GM21529 (cell line): Measurements from ENCODE around the gene BMP6.

ENCODE experiments used
- ATAC-seq: cut with Tn5 transposase; IDR thresholded peaks from one replicate; pipeline ENCODE4 v1.9.1; 2021; ENCODE audit not compliant: unreplicated experiment

BMP6 gene

DNA sequence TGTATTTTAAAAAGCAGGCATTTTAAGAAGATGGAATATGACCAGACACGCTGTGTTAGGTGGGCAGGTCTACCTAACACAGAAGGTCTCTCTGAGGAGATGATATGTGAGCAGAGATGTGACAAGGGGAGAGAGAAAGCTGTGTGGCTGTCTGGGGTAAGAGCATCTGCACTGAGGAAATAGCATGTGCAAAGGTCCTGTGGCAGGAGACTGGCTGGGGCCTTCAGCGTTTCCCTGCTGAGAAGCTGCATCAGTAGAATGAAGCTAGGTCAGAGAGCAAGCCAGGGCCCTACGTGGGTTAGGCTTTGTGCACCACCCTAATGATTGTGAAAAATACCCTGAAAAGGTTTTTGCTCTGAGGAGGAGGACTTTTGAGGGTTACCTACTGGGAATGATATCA lies 97.7 kb downstream of the BMP6 start:
- ATAC-seq, result no peak

DNA sequence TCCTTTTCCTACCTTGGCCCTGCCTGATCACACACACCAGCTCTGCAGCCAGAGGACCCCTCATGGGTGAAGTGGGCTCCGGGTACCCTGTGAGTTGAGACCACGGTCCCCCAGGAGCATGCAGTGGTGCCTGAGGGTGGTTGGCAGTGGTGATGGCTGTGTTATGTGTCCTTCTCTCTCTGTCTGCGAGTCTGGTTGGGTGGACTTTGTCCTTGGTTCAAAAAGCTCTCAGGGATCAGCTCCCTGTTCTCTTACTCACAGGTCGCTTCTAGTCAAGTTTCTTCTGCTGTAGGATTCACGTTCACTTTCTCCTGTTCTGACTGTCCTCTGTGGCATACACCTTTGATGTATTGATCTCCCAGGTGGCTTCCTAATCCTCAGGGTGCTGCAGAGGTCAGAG lies 100.1 kb downstream of the BMP6 start:
- no peak for ATAC-seq

DNA sequence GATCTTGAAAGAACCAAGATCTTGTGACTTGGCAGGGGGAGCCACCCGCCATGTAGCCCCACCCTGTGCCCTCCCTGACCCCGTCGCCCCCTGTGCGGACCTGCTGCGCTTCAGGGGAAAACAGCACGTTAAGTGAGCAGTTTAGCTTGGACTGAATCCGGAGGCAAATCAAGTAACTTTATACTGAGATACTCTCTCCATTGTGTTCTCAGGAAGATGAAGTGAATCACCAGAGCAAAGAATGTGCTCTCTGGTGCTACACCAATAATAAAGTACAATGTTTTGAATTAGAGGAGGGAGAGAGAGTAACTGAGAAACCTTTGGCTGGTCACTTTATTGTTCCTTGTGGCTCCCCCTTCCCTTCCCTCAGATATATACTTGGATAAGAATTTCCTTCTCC lies 101.2 kb downstream of the BMP6 start:
- no peak for ATAC-seq

DNA sequence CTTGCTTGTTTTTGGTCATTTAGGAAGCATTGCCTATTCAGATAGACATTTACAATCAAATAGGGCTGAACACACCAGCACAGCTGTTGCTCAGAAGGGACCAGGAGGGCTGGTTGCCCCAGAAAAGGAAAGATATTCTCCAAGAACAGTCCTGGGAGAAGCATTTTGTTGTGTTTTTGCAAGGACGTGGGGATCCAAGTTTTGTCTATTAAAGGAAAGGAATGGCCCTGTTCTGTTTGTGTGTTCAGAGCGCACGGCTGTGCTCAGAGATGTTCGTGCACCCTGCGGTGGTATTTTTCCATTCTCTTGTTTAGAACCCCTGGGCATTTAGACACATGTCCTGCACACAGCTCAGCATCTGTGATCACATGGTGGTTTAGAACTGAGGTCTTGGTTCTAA lies 102.2 kb downstream of the BMP6 start:
- ATAC-seq, result no peak

DNA sequence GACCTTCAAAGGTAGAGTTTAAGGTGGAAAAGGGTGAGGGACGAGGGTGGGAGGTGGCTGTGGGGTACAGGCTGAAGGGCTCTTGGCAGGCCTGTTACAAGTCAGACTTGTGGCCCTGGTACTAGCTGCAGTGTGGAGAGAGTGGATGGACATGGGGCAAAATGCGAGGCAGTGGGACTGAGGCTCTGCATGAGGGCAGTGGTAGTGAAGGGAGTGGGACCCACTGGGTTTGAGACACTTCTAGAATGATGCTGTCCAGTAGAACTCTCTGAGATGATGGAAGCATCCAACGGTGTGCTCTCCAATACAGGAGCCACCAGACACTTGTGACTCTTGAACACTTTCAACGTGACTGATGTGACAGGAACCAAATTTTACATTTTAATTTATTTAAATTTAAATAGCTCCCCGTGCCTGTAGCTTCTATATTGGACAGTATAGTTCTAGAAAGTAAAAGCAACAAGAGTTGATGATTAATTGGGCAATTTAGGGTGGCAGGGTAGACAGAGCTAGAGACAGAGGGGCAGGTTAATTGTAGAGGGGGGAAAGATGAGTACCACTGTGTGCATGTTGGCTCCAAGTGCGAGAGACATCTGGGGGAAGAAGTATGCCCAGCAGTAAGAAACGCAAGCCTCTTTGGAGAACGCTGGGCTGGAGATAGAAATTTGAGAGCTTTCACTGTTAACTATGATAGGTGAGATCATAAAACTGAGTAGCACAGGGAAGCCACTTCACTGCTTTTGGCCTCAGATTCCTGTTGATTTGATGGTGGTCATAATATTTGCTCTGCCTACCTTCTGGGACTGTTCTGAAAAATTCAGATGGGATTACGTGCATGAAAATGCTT lies 107.2 kb downstream of the BMP6 start:
- ATAC-seq, result no peak

DNA sequence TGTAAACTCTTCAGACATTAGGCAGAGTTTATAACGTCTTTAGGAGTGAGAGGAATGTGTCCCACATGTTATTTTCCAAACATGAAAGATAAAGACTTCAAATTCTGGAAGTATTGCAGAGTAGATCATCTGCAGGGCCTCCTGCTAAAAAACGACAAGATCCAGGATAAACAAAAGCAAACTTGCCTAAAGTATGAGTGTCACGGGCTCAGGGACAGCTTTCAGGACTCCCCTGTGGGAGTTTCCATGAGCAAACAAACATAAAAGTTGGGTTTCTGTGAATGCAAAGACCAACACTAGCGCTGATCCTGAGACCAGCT lies 107.8 kb downstream of the BMP6 start:
- no peak for ATAC-seq

DNA sequence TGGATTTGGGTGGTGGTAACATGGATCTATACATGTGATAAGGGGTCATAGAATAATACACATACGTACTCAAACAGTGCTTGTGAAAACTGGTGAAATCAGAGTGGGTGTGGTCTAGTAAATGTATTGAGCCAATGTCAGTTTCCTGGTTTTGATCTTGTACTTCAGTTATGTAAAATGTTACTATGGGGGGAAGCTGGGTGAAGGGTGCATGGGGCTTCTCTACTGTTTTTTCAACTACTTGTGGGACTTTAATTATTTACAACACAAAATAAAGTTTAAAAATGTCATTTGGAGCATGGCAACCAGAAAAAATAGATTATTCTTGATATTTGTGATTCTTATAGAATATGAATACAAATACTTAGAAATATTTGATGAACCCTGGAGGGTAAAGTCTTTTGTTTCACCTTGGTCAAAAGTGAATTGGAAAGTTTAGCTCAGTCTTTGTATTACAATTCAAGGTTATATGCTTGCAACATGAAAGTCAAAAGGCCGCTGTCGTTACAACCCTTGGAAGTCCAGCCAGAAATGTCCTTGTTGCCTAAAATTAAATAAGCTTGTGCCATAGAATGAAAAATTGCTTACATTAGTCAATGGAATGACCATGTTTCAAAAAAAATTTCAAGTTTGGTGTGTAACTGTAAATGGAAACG lies 110.6 kb downstream of the BMP6 start:
- ATAC-seq, result no peak

DNA sequence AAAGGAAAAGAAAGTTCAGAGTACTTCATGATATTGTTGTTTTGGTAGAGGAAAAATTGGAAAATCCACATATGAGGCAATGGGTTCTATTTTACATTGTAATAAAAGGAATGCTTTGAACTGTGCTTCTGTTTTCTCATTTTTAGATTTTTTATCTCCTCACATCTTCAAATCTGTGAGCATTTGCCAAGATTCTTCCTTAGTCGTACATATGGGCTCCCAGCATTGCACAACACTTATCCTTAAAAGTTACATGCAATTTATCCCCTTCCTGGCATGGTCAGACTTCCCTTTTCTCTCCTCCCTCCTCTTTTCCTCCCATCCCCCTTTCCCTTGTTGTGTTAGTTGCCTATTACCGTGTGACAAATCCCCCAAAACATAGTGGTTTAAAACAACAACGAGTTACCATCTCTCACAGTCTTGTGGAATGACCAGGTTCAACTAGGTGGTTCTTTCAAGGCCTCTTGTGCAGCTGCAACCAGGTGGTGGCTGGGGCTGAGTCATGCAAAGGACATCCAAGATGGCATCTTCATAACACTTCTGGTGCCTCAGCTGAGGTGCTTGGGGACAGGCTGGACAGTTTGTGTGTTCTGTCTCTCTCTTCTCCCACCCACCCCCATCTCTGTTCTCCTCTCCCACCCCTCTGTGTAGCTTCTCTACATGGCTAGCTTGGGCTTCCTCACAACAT lies 116.0 kb downstream of the BMP6 start:
- no peak for ATAC-seq

DNA sequence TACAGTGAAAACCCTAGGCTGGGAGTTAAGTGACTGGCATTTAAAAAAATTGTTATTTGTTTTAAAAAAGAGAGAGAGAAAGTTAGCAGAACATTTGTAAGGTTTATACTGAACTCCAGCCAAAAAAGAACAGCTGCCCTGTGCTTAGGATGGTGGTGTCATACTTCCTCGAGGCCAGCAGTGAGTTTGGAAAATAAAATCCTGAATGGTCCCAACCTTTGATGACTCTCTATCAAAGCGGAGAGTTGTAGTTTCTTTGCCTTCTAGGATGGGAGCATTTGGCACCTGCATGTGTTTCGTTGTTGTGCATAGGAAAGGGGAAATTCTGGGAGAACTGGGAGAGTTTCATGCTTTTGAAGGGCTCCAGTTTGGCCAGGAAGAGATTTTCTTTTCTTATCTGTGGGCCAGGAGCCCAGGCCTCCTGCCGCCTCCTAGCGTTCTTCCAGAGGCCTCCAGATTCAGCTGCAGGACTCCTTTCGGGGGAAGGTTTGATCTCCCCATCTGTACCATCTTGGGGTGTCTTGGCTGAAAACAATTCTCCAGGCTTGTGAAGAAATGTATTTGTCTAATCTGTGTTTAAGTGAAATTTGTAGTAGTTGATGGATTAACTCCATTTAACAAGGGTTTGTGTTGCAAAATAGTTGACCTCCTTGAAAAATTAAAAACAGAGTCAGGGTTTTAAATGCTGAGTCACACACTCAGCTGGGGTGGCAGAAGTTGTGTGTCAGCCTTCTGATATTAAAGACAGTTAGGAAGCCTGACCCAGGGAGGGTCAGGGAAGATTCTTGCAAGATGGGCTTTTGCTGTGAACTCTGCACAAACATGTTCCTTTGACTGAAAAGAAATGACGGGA lies 121.3 kb downstream of the BMP6 start:
- no peak for ATAC-seq

DNA sequence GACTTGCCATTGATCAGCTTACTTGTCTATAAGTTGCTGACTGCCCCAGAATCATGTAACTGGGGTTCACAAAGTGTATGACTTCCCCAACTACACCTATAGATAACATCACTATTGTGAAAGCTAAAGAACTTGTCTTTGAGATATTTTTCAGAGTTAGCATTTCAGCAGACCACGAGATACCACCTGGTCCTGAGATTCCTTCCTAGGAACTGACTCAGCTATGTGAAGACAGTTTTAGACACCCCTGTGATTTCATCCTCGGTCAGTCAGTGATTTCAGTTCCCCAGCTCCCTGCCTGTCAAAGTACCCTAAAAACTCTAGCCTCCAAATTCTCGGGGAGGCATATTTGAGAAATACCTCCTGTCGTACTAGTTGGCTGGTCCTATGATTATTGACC lies 122.3 kb downstream of the BMP6 start:
- ATAC-seq, result no peak

DNA sequence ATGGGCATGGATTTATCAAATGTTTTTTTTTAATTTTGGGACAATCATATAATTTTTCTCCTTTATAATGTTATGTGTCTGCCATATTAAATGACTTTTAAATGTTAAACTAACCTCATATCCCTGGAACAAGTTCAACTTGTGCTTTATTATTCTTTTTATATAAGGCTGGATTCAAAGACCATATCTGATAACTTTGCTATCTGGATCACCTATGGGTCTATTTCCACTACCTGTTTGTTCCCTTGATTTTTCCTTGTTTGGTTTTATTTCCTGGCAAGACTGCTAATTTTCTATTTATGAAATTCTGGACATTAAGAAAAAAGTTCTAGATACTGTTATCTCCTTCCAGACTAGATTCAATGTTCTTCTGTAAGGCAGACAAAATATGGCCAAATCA lies 125.9 kb downstream of the BMP6 start:
- no peak for ATAC-seq

DNA sequence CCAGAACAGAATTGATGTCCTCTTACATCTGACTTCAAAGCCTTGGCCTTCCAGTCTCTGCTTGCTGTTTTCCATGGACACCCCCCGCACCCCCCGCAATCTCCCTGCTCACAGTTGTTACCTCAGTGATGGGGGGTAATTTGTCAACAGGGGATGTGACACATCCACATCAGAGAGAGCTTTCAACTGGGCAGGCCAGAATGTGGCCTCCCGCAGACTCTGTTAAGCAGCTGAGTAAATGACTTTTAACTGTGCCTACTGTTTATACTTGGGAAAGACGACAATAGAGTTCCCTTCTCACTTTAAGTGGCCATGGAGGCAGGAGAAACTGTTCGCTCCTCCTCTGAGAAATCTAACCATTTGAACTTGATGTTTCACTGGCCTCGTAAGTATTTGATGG lies 133.7 kb downstream of the BMP6 start:
- no peak for ATAC-seq

DNA sequence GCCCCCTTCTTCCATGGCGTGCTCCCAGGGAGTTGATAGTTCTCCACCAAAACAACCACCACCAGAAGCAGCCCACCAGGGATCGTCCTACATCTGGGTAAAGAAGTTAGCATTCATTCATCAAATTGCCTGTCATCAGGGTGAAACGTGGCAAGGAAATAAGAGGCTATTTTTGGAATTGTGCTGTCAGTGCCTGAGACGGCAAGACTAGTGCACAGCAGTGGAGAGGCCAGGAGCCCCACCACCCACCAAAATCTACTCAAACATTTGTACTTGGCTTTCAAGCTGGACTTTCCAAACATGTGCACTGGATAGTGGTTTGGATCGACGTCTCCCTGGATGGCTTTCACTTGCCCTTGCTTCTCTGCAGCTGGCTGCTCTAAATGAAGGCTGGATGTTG lies 139.9 kb downstream of the BMP6 start:
- no peak for ATAC-seq

DNA sequence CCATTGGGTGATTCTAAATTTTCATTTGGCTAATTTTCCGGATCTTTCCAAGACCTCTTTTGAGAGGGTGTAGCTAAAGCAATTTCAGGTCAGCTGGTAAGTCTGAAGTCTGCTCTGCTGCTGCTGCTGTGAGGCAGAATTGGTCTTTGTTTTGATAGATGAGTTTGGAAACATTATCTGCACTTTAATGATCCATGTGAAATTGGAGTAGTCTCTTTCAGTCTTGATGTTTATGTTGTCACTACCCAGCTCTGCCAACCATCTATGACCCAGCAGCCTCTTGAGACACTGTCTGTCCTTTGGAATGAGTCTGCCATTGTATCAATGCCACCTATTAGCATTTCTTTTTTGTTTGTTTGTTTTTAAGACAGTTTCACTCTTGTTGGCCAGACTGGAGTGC lies 140.6 kb downstream of the BMP6 start:
- ATAC-seq, result no peak

DNA sequence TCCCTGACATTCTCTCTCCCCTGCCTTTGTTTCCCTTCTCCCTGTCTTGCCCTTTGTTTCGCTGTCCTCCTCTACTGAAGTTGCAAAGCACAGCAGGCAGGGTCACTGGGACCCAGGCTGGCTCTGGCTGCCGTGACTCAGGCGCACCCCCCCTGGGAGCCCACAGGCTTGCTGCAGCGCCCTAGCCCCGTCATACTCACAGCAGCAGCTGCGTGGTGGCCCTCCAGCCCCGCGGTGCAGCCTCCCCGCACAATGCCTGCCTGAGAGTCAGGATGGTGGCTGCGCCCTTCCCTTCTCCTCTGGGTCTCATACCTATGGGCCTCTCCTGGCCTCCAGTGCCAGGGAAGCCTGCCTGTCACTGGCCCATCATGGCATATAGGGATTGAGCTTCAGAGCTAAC lies 143.0 kb downstream of the BMP6 start:
- ATAC-seq, result no peak

DNA sequence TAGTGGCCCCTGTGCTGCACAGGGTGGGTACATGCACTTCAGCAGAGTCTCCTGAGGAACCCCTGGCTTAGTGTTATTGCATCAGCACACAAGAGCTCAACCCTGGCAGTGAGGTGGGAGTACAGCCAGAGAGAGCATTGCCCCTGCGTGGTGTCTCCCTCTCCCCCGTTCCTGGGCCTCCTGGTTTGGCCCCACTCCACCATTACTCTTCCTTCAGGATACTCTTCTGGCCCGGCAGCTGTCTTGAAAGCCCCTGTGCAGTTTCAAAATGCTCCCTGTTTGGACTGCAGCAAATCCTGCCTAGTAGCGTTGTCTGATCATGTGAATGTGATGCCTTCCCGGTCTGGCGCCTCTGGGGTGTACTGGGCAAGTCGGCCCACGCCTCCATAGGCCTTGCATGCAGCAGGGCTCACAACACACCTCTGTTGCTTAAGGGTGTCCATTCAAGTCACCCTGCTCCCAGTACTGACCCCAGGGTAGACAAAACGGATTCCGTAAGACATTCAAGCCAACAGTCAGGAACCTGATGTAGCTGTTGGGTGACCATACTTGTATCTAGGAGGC lies 152.6 kb downstream of the BMP6 start:
- ATAC-seq, result no peak

DNA sequence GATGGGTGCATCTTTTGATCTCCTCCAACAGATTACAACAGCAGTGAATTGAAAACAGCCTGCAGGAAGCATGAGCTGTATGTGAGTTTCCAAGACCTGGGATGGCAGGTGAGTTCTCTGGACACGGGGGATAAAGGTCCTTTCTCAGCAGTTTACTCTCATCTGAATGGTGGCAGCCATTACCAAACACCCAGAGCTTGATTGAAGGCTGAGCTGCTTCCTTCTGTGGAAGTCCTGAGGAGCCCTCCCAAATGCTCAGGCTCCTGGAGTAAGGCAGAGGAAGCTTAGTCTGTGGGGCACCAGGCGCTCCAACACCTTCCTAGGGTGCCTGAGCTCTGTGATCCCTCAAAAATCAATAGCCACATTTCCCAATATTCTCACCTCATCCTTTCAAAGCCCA lies 153.1 kb downstream of the BMP6 start:
- ATAC-seq, result no peak

DNA sequence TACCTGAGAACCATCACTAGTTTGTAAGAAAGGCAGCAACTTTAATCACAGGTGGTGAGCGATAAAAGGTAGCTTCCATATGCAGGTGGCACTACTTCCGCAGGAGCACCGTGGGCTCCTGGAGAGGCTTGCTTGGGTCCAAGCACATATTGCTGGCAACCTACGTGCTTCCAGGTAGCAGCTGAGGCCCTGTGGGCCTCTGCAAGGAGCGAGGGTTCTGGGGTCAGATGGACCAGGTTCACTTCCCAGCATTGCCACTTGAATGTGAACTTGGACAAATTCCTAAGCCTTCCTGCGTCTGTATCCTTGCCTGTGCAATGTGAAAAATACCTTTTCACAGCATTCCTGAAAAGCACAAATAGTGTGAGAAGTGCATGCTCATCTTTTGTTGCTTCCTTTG lies 153.7 kb downstream of the BMP6 start:
- ATAC-seq, result no peak

DNA sequence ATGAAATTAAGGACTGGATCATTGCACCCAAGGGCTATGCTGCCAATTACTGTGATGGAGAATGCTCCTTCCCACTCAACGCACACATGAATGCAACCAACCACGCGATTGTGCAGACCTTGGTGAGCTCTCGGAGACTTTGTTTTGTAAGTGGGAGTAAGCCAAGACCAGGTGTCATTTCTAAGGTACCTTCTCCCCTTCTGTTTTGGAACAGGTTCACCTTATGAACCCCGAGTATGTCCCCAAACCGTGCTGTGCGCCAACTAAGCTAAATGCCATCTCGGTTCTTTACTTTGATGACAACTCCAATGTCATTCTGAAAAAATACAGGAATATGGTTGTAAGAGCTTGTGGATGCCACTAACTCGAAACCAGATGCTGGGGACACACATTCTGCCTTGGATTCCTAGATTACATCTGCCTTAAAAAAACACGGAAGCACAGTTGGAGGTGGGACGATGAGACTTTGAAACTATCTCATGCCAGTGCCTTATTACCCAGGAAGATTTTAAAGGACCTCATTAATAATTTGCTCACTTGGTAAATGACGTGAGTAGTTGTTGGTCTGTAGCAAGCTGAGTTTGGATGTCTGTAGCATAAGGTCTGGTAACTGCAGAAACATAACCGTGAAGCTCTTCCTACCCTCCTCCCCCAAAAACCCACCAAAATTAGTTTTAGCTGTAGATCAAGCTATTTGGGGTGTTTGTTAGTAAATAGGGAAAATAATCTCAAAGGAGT lies 154.2 kb downstream of the BMP6 start:
- ATAC-seq, result no peak

DNA sequence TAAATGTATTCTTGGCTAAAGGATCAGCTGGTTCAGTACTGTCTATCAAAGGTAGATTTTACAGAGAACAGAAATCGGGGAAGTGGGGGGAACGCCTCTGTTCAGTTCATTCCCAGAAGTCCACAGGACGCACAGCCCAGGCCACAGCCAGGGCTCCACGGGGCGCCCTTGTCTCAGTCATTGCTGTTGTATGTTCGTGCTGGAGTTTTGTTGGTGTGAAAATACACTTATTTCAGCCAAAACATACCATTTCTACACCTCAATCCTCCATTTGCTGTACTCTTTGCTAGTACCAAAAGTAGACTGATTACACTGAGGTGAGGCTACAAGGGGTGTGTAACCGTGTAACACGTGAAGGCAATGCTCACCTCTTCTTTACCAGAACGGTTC lies 154.8 kb downstream of the BMP6 start:
- no peak for ATAC-seq
